ENCODE results near the gene TNFAIP8L3. TPM values are rescaled to one million over a fixed set of nuclear protein-coding genes. Genes with fewer than 3 reads are reported as not detected.

The TNFAIP8L3 gene
- total RNA-seq, 2 donors from 2014 or later = 0.87 to 3.5 TPM

GRCh38 chr15:51048308-51048707, 46.4 kb downstream of the TNFAIP8L3 start:
- TF ChIP-seq POLR2A (IDR thresholded peaks at IDR 0.05) (no peak), CTCF (IDR thresholded peaks at IDR 0.05) (no peak)
- Histone ChIP-seq H3K9me3 (no peaks in the 10 kb centered on the region), H3K27me3 (replicated peaks; ENCODE audit: insufficient read depth) (no peaks in the 10 kb centered on the region), H3K27ac (no peak overlapping the region), H3K4me3 (no peak overlapping the region), H3K4me1 (replicated peaks) (peaks cover 11% of the 10 kb centered on the region), H3K36me3 (no peaks in the 10 kb centered on the region)
- intact Hi-C loops (cut with DNase I) = loop anchor here (10.0 kb wide), 1 partner anchor 56 kb away; no protein-coding TSS in a partner anchor
- DNase-seq (ENCODE audit: low spot score) = no peak

- H3K27me3 ChIP-seq (replicated peaks; ENCODE audit: insufficient read depth) = no peaks in the 10 kb centered on the region
- no peaks in the 10 kb centered on the region for H3K36me3 ChIP-seq
- no peaks in the 10 kb centered on the region for H3K9me3 ChIP-seq
- TF ChIP-seq POLR2A (IDR thresholded peaks at IDR 0.05) = no peak
- TF ChIP-seq CTCF (IDR thresholded peaks at IDR 0.05) = no peak
- peaks cover 11% of the 10 kb centered on the region for H3K4me1 ChIP-seq (replicated peaks)
- H3K4me3 ChIP-seq = no peak overlapping the region
- no peak overlapping the region for H3K27ac ChIP-seq
- intact Hi-C loops (cut with DNase I) = loop anchor here (10.0 kb wide), 1 partner anchor 58 kb away; no protein-coding TSS in a partner anchor
- no peak for DNase-seq (ENCODE audit: low spot score)
- WGBS = 16% methylated on average over 3 of the region's 3 CpGs
These were observed 47.8 kb downstream of the TNFAIP8L3 start for GRCh38 chr15:51046799-51047449.

GRCh38 chr15:51046016-51046415, 48.7 kb downstream of the TNFAIP8L3 start:
- TF ChIP-seq POLR2A (IDR thresholded peaks at IDR 0.05) (no peak), CTCF (IDR thresholded peaks at IDR 0.05) (no peak), POLR2AphosphoS5 (IDR thresholded peaks at IDR 0.05) (no peak)
- intact Hi-C loops (cut with DNase I) = loop anchor here (10.0 kb wide), 1 partner anchor 59 kb away; no protein-coding TSS in a partner anchor
- Histone ChIP-seq H3K4me3 (no peak overlapping the region), H3K36me3 (no peaks in the 10 kb centered on the region), H3K27me3 (replicated peaks; ENCODE audit: insufficient read depth) (no peaks in the 10 kb centered on the region), H3K9me3 (no peaks in the 10 kb centered on the region), H3K4me1 (replicated peaks) (peaks cover 11% of the 10 kb centered on the region), H3K27ac (no peak overlapping the region)
- no peak for DNase-seq (ENCODE audit: low spot score)
- 92% methylated on average over 2 of the region's 2 CpGs for WGBS

GRCh38 chr15:51044037-51044727, 50.5 kb downstream of the TNFAIP8L3 start:
- 9% methylated on average over 4 of the region's 4 CpGs for WGBS
- Histone ChIP-seq H3K27me3 (replicated peaks; ENCODE audit: insufficient read depth) (no peaks in the 10 kb centered on the region), H3K36me3 (no peaks in the 10 kb centered on the region), H3K4me1 (replicated peaks) (peaks cover 11% of the 10 kb centered on the region), H3K4me3 (no peak overlapping the region), H3K27ac (no peak overlapping the region), H3K9me3 (no peaks in the 10 kb centered on the region)
- no peak for TF ChIP-seq POLR2AphosphoS5 (IDR thresholded peaks at IDR 0.05)
- TF ChIP-seq POLR2A (IDR thresholded peaks at IDR 0.05) = no peak
- no peak for TF ChIP-seq CTCF (IDR thresholded peaks at IDR 0.05)
- intact Hi-C loops (cut with DNase I) = loop anchor here (5.0 to 10.0 kb wide), 2 partner anchors 33 to 61 kb away; no protein-coding TSS in a partner anchor
- no peak for DNase-seq (ENCODE audit: low spot score)

- no peak overlapping the region for H3K27ac ChIP-seq
- intact Hi-C loops (cut with DNase I) = no loop called here
- DNase-seq (ENCODE audit: low spot score) = no peak
- WGBS = 100% methylated on average over 2 of the region's 2 CpGs
- no peaks in the 10 kb centered on the region for H3K36me3 ChIP-seq
- H3K9me3 ChIP-seq = no peaks in the 10 kb centered on the region
- no peak overlapping the region for H3K4me3 ChIP-seq
- no peaks in the 10 kb centered on the region for H3K27me3 ChIP-seq (replicated peaks; ENCODE audit: insufficient read depth)
- no peaks in the 10 kb centered on the region for H3K4me1 ChIP-seq (replicated peaks)
- TF ChIP-seq POLR2AphosphoS5 (IDR thresholded peaks at IDR 0.05) (no peak), POLR2A (IDR thresholded peaks at IDR 0.05) (no peak), CTCF (IDR thresholded peaks at IDR 0.05) (no peak)
These were observed 55.8 kb downstream of the TNFAIP8L3 start for GRCh38 chr15:51038974-51039319.
